ENCODE data around the gene GPR148. TPM values are rescaled to one million over a fixed set of nuclear protein-coding genes. Genes with fewer than 3 reads are reported as not detected.

Gene GPR148
- total RNA-seq, 5 donors from 2014 or later (not counting 1 experiment from before 2014, with no cell fraction given), result not detected

DNA sequence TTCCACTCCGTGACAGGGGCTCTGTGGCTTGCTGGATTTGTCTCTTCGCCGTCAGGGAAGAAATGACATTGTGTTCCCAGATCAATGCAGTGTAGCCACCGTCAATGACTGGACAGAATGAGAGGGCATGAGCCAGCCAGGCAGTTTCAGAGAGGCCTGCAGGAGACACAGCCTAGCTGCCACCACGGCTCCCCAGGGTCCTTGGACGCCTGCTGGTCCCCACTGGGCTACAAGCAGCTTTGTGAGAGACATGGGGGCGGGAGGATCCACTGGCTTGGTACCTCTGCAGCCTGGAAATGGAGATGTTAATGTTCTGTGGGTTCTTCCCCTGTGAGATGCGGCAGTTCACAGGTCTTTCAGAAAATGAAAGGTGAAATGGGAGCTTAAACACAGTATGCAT is 14.4 kb downstream of the GPR148 start:
- Histone ChIP-seq H3K4me3 (ENCODE audit: control insufficient read depth in 1 of 2, extremely low read depth in 1 of 2, low read length in 1 of 2) (no peak overlapping the region), H3K27ac (ENCODE audit: low read length) (no peak overlapping the region), H3K4me1 (ENCODE audit: control insufficient read depth in 1 of 2, extremely low read depth in 1 of 2, insufficient read depth in 2 of 2, low read length in 2 of 2) (no peaks in the 10 kb centered on the region), H3K9me3 (no peaks in the 10 kb centered on the region), H3K27me3 (replicated peaks in 1 of 2; ENCODE audit: control insufficient read depth in 2 of 2, extremely low read depth in 1 of 2, insufficient read depth in 2 of 2, low read length in 1 of 2) (peaks cover 0 to 28% of the 10 kb centered on the region in 2 experiments), H3K36me3 (ENCODE audit: control insufficient read depth in 2 of 2, extremely low read depth in 1 of 2, insufficient read depth in 1 of 2, low read length in 1 of 2) (no peaks in the 10 kb centered on the region)
- no peak for ATAC-seq (replicated peaks in 1 of 4)
- Mint-ChIP-seq H3K4me1 (no peaks in the 10 kb centered on the region), H3K9me3 (no peaks in the 10 kb centered on the region), H3K27me3 (peaks cover 16 to 26% of the 10 kb centered on the region in 2 donors), H3K36me3 (no peaks in the 10 kb centered on the region), H3K4me3 (no peak overlapping the region), H3K27ac (no peak overlapping the region)
- CTCF ChIA-PET, result no interaction called here
- WGBS (ENCODE audit: insufficient coverage), result 73% methylated on average over 7 of the region's 8 CpGs
- POLR2A ChIA-PET, result no interaction called here
- DNase-seq, result no peak

GRCh38 chr2:130744287-130745117 is 15.6 kb downstream of the GPR148 start:
- CTCF ChIA-PET, result no interaction called here
- Histone ChIP-seq H3K4me3 (ENCODE audit: control insufficient read depth in 1 of 2, extremely low read depth in 1 of 2, low read length in 1 of 2) (no peak overlapping the region), H3K27ac (ENCODE audit: low read length) (no peak overlapping the region), H3K9me3 (no peaks in the 10 kb centered on the region), H3K36me3 (ENCODE audit: control insufficient read depth in 2 of 2, extremely low read depth in 1 of 2, insufficient read depth in 1 of 2, low read length in 1 of 2) (no peaks in the 10 kb centered on the region), H3K4me1 (ENCODE audit: control insufficient read depth in 1 of 2, extremely low read depth in 1 of 2, insufficient read depth in 2 of 2, low read length in 2 of 2) (no peaks in the 10 kb centered on the region), H3K27me3 (replicated peaks in 1 of 2; ENCODE audit: control insufficient read depth in 2 of 2, extremely low read depth in 1 of 2, insufficient read depth in 2 of 2, low read length in 1 of 2) (peaks cover 0 to 29% of the 10 kb centered on the region in 2 experiments)
- no peak for ATAC-seq (replicated peaks in 1 of 4)
- no peak overlapping the region for H3K27ac Mint-ChIP-seq
- no peak for DNase-seq
- no peaks in the 10 kb centered on the region for H3K4me1 Mint-ChIP-seq
- H3K36me3 Mint-ChIP-seq, result no peaks in the 10 kb centered on the region
- H3K27me3 Mint-ChIP-seq, result peaks cover 16 to 26% of the 10 kb centered on the region in 2 donors
- POLR2A ChIA-PET, result no interaction called here
- 43% methylated on average over 16 of the region's 20 CpGs for WGBS (ENCODE audit: insufficient coverage)
- no peaks in the 10 kb centered on the region for H3K9me3 Mint-ChIP-seq
- H3K4me3 Mint-ChIP-seq, result no peak overlapping the region

DNA sequence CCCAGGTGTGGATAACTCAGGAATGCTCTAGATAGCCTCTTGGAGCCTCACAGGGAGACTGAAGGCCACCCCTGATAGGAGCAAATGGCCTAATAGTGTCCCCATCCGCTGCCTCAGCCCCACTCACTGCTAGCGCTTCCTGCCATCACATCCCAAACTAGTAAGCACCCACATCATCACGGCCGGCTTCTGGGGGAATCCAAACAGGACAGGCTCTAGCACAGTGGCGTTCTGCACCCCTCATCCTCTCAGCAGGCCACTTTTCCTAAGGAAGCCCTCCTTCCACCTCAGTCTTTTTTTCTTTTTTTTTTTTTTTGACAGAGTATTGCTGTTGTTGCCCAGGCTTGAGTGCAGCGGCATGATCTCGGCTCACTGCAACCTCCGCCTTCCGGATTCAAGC is 20.2 kb downstream of the GPR148 start:
- DNase-seq, result no peak
- no peak for ATAC-seq (replicated peaks in 1 of 4)
- no peak overlapping the region for H3K4me3 Mint-ChIP-seq
- POLR2A ChIA-PET, result no interaction called here
- H3K4me1 Mint-ChIP-seq, result no peaks in the 10 kb centered on the region
- H3K9me3 Mint-ChIP-seq, result no peaks in the 10 kb centered on the region
- Histone ChIP-seq H3K27ac (ENCODE audit: low read length) (no peak overlapping the region), H3K36me3 (ENCODE audit: control insufficient read depth in 2 of 2, extremely low read depth in 1 of 2, insufficient read depth in 1 of 2, low read length in 1 of 2) (no peaks in the 10 kb centered on the region), H3K4me3 (ENCODE audit: control insufficient read depth in 1 of 2, extremely low read depth in 1 of 2, low read length in 1 of 2) (no peak overlapping the region), H3K4me1 (ENCODE audit: control insufficient read depth in 1 of 2, extremely low read depth in 1 of 2, insufficient read depth in 2 of 2, low read length in 2 of 2) (no peaks in the 10 kb centered on the region), H3K9me3 (no peaks in the 10 kb centered on the region), H3K27me3 (replicated peaks in 1 of 2; ENCODE audit: control insufficient read depth in 2 of 2, extremely low read depth in 1 of 2, insufficient read depth in 2 of 2, low read length in 1 of 2) (peaks cover 0 to 26% of the 10 kb centered on the region in 2 experiments)
- no peaks in the 10 kb centered on the region for H3K36me3 Mint-ChIP-seq
- 88% methylated on average over 7 of the region's 9 CpGs for WGBS (ENCODE audit: insufficient coverage)
- CTCF ChIA-PET, result no interaction called here
- no peak overlapping the region for H3K27ac Mint-ChIP-seq
- H3K27me3 Mint-ChIP-seq, result peaks cover 26 to 28% of the 10 kb centered on the region in 2 donors

DNA sequence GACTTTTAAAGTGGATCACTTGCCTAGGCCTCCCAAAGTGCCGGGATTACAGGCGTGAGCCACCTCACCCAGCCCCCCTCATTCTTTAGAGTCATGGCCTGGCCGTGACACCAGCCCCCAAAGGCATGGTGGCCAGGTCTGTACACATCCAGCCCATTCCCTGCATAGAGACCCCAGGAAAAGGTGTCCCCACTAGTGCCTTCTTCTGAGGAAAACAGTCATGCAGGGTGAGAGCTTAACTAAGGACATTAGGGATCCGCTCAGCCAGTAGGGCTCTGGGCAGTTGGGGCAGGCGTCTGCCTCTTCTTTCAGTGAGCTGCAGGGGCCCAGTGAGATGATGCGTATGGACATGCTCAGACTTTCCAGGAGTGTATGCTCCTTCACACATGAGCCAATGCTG is 20.8 kb downstream of the GPR148 start:
- no peak for ATAC-seq (replicated peaks in 1 of 4)
- Histone ChIP-seq H3K36me3 (ENCODE audit: control insufficient read depth in 2 of 2, extremely low read depth in 1 of 2, insufficient read depth in 1 of 2, low read length in 1 of 2) (no peaks in the 10 kb centered on the region), H3K27me3 (replicated peaks in 1 of 2; ENCODE audit: control insufficient read depth in 2 of 2, extremely low read depth in 1 of 2, insufficient read depth in 2 of 2, low read length in 1 of 2) (peaks cover 0 to 22% of the 10 kb centered on the region in 2 experiments), H3K4me3 (ENCODE audit: control insufficient read depth in 1 of 2, extremely low read depth in 1 of 2, low read length in 1 of 2) (no peak overlapping the region), H3K27ac (ENCODE audit: low read length) (no peak overlapping the region), H3K9me3 (no peaks in the 10 kb centered on the region), H3K4me1 (ENCODE audit: control insufficient read depth in 1 of 2, extremely low read depth in 1 of 2, insufficient read depth in 2 of 2, low read length in 2 of 2) (no peaks in the 10 kb centered on the region)
- Mint-ChIP-seq H3K27ac (no peak overlapping the region), H3K4me1 (peaks cover 0 to 1% (median 0%) of the 10 kb centered on the region in 3 donors), H3K4me3 (no peak overlapping the region), H3K9me3 (no peaks in the 10 kb centered on the region), H3K36me3 (no peaks in the 10 kb centered on the region), H3K27me3 (peaks cover 25 to 28% of the 10 kb centered on the region in 2 donors)
- POLR2A ChIA-PET, result no interaction called here
- WGBS (ENCODE audit: insufficient coverage), result 83% methylated on average over 6 of the region's 6 CpGs
- no peak for DNase-seq
- CTCF ChIA-PET, result no interaction called here

- 48% methylated on average over 5 of the region's 8 CpGs for WGBS (ENCODE audit: insufficient coverage)
- Mint-ChIP-seq H3K36me3 (no peaks in the 10 kb centered on the region), H3K4me1 (peaks cover 0 to 16% (median 9%) of the 10 kb centered on the region in 3 donors), H3K4me3 (peak overlapping the region in 2 of 3 donors; percentile 26 to 55), H3K9me3 (no peaks in the 10 kb centered on the region), H3K27ac (no peak overlapping the region), H3K27me3 (peaks cover 45 to 60% of the 10 kb centered on the region in 2 donors)
- POLR2A ChIA-PET, result no interaction called here
- ATAC-seq (replicated peaks in 1 of 4) (no peak), DNase-seq (no peak)
- no peak overlapping the region for H3K27ac ChIP-seq (ENCODE audit: low read length)
- CTCF ChIA-PET, result no interaction called here
- no peaks in the 10 kb centered on the region for H3K36me3 ChIP-seq (ENCODE audit: control insufficient read depth in 2 of 2, extremely low read depth in 1 of 2, insufficient read depth in 1 of 2, low read length in 1 of 2)
- no peak overlapping the region for H3K4me3 ChIP-seq (ENCODE audit: control insufficient read depth in 1 of 2, extremely low read depth in 1 of 2, low read length in 1 of 2)
- peaks cover 0 to 46% of the 10 kb centered on the region in 2 experiments for H3K27me3 ChIP-seq (replicated peaks in 1 of 2; ENCODE audit: control insufficient read depth in 2 of 2, extremely low read depth in 1 of 2, insufficient read depth in 2 of 2, low read length in 1 of 2)
- peaks cover 0 to 9% of the 10 kb centered on the region in 2 experiments for H3K4me1 ChIP-seq (ENCODE audit: control insufficient read depth in 1 of 2, extremely low read depth in 1 of 2, insufficient read depth in 2 of 2, low read length in 2 of 2)
- no peaks in the 10 kb centered on the region for H3K9me3 ChIP-seq
Measured at GRCh38 chr2:130754811-130755210, 25.9 kb downstream of the GPR148 start.

GRCh38 chr2:130755256-130756052 is 26.6 kb downstream of the GPR148 start, which contains the start of gene AMER3:
TSS of gene AMER3 (plus strand) at chr2:130755540. CDS start at chr2:130762073, 6,533 bp downstream.
- WGBS (ENCODE audit: insufficient coverage), result 6% methylated on average over 42 of the region's 43 CpGs
- peak within 1 kb of the TSS in 2 of 3 donors; percentile 34 to 55 for H3K4me3 Mint-ChIP-seq

More at GRCh38 chr2:130755256-130756052, 26.6 kb downstream of the GPR148 start, which contains the start of gene AMER3:
- ChIA-PET CTCF (no interaction called here), POLR2A (no interaction called here)
- ATAC-seq (replicated peaks in 1 of 4) (peak in 1 of 4 experiments; percentile 13), DNase-seq (no peak)
- Mint-ChIP-seq H3K27me3 (peaks cover 45 to 58% of the 10 kb centered on the region in 2 donors), H3K27ac (no peak within 1 kb of the TSS), H3K9me3 (no peaks in the 10 kb centered on the region), H3K4me1 (peaks cover 0 to 16% (median 9%) of the 10 kb centered on the region in 3 donors), H3K36me3 (no peaks in the 10 kb centered on the region)
- no peak within 1 kb of the TSS for H3K4me3 ChIP-seq (ENCODE audit: control insufficient read depth in 1 of 2, extremely low read depth in 1 of 2, low read length in 1 of 2)
- H3K4me1 ChIP-seq (ENCODE audit: control insufficient read depth in 1 of 2, extremely low read depth in 1 of 2, insufficient read depth in 2 of 2, low read length in 2 of 2), result peaks cover 0 to 9% of the 10 kb centered on the region in 2 experiments
- H3K9me3 ChIP-seq, result no peaks in the 10 kb centered on the region
- no peak within 1 kb of the TSS for H3K27ac ChIP-seq (ENCODE audit: low read length)
- H3K36me3 ChIP-seq (ENCODE audit: control insufficient read depth in 2 of 2, extremely low read depth in 1 of 2, insufficient read depth in 1 of 2, low read length in 1 of 2), result no peaks in the 10 kb centered on the region
- peaks cover 0 to 53% of the 10 kb centered on the region in 2 experiments for H3K27me3 ChIP-seq (replicated peaks in 1 of 2; ENCODE audit: control insufficient read depth in 2 of 2, extremely low read depth in 1 of 2, insufficient read depth in 2 of 2, low read length in 1 of 2)

All from T-cell (primary cell).